ENCODE data around the gene EDNRA.

DNA sequence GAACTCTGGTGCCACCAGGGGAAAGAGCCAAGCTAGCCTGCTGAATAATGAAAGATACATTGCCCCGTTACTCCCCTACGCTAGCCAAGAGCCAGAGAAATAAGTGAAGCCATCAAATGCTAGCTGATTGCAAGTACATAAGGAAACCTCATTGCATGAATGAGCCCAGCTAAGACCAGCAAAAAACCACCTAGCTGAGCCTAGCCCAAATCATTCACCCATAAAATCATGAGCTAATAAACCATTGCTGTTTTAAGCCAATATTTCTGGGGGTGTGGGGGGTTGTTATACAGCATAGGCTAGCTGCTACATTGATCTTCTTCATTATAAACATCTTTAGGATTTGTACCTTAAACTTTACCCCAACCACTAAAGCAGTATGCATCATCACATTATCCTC is 15.4 kb upstream of the EDNRA start:
- TF ChIP-seq, protein P1, sequence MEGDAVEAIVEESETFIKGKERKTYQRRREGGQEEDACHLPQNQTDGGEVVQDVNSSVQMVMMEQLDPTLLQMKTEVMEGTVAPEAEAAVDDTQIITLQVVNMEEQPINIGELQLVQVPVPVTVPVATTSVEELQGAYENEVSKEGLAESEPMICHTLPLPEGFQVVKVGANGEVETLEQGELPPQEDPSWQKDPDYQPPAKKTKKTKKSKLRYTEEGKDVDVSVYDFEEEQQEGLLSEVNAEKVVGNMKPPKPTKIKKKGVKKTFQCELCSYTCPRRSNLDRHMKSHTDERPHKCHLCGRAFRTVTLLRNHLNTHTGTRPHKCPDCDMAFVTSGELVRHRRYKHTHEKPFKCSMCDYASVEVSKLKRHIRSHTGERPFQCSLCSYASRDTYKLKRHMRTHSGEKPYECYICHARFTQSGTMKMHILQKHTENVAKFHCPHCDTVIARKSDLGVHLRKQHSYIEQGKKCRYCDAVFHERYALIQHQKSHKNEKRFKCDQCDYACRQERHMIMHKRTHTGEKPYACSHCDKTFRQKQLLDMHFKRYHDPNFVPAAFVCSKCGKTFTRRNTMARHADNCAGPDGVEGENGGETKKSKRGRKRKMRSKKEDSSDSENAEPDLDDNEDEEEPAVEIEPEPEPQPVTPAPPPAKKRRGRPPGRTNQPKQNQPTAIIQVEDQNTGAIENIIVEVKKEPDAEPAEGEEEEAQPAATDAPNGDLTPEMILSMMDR (IDR thresholded peaks at IDR 0.05), result no peak
- no peak for TF ChIP-seq POLR2AphosphoS5 (IDR thresholded peaks at IDR 0.05)
- no peak for TF ChIP-seq POLR2A (IDR thresholded peaks at IDR 0.05)

Measured in breast epithelium (tissue), 3 donors.